ENCODE results near the gene IFNAR1. TPM values are rescaled to one million over a fixed set of nuclear protein-coding genes. Genes with fewer than 3 reads are reported as not detected.

The IFNAR1 gene
- total and polyA plus RNA-seq, 8 donors: 29.2 to 71.3 (median 34.0) TPM

- Histone ChIP-seq H3K4me1 (peaks cover 10 to 38% of the 10 kb centered on the region in 2 donors), H3K27ac (no peak overlapping the region), H3K9me3 (peaks cover 0 to 15% of the 10 kb centered on the region in 2 donors), H3K4me3 (no peak overlapping the region), H3K36me3 (no peaks in the 10 kb centered on the region), H3K27me3 (no peaks in the 10 kb centered on the region)
- TF ChIP-seq, protein P1, sequence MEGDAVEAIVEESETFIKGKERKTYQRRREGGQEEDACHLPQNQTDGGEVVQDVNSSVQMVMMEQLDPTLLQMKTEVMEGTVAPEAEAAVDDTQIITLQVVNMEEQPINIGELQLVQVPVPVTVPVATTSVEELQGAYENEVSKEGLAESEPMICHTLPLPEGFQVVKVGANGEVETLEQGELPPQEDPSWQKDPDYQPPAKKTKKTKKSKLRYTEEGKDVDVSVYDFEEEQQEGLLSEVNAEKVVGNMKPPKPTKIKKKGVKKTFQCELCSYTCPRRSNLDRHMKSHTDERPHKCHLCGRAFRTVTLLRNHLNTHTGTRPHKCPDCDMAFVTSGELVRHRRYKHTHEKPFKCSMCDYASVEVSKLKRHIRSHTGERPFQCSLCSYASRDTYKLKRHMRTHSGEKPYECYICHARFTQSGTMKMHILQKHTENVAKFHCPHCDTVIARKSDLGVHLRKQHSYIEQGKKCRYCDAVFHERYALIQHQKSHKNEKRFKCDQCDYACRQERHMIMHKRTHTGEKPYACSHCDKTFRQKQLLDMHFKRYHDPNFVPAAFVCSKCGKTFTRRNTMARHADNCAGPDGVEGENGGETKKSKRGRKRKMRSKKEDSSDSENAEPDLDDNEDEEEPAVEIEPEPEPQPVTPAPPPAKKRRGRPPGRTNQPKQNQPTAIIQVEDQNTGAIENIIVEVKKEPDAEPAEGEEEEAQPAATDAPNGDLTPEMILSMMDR (IDR thresholded peaks at IDR 0.05): no peak
- DNase-seq (no peak), ATAC-seq (no peak)
- intact Hi-C loops (cut with DNase I): loop anchor here in 1 of 2 donors (10.0 kb wide), 1 partner anchor 168 kb away; no protein-coding TSS in a partner anchor
These were observed 47.8 kb downstream of the IFNAR1 start for GRCh38 chr21:33372582-33372981.

GRCh38 chr21:33373451-33373850 lies 48.7 kb downstream of the IFNAR1 start:
- intact Hi-C loops (cut with DNase I): loop anchor here in 1 of 2 donors (10.0 kb wide), 1 partner anchor 169 kb away; no protein-coding TSS in a partner anchor
- no peak for DNase-seq
- H3K27ac ChIP-seq: peak overlapping the region; percentile 62 to 84
- peaks cover 0 to 7% of the 10 kb centered on the region in 2 donors for H3K9me3 ChIP-seq
- TF ChIP-seq, protein P1 (IDR thresholded peaks at IDR 0.05): no peak
- no peaks in the 10 kb centered on the region for H3K36me3 ChIP-seq
- no peaks in the 10 kb centered on the region for H3K27me3 ChIP-seq
- H3K4me1 ChIP-seq: peaks cover 10 to 32% of the 10 kb centered on the region in 2 donors
- peak; percentile 61 for ATAC-seq
- no peak overlapping the region for H3K4me3 ChIP-seq

- H3K27me3 ChIP-seq: no peaks in the 10 kb centered on the region
- no peak for DNase-seq
- TF ChIP-seq, protein P1 (IDR thresholded peaks at IDR 0.05): no peak
- intact Hi-C loops (cut with DNase I): loop anchor here in 1 of 2 donors (10.0 kb wide), 1 partner anchor 169 kb away; no protein-coding TSS in a partner anchor
- no peaks in the 10 kb centered on the region for H3K36me3 ChIP-seq
- H3K4me3 ChIP-seq: no peak overlapping the region
- peaks cover 10 to 34% of the 10 kb centered on the region in 2 donors for H3K4me1 ChIP-seq
- H3K9me3 ChIP-seq: peaks cover 0 to 4% of the 10 kb centered on the region in 2 donors
- peak; percentile 49 for ATAC-seq
- H3K27ac ChIP-seq: peak overlapping the region; percentile 62 to 84
These were observed 49.3 kb downstream of the IFNAR1 start for GRCh38 chr21:33374080-33374449.

GRCh38 chr21:33374450-33375096 lies 49.8 kb downstream of the IFNAR1 start:
- Histone ChIP-seq H3K27me3 (no peaks in the 10 kb centered on the region), H3K9me3 (peaks cover 0 to 4% of the 10 kb centered on the region in 2 donors), H3K4me1 (peaks cover 11 to 39% of the 10 kb centered on the region in 2 donors), H3K4me3 (no peak overlapping the region), H3K36me3 (no peaks in the 10 kb centered on the region), H3K27ac (peak overlapping the region; percentile 62 to 84)
- intact Hi-C loops (cut with DNase I): loop anchor here in 1 of 2 donors (10.0 kb wide), 1 partner anchor 170 kb away; no protein-coding TSS in a partner anchor
- TF ChIP-seq, protein P1 (IDR thresholded peaks at IDR 0.05): peak; percentile 48 to 57
- DNase-seq: peak in 2 of 4 donors; percentile 43 to 65
- peak; percentile 89 for ATAC-seq

DNA sequence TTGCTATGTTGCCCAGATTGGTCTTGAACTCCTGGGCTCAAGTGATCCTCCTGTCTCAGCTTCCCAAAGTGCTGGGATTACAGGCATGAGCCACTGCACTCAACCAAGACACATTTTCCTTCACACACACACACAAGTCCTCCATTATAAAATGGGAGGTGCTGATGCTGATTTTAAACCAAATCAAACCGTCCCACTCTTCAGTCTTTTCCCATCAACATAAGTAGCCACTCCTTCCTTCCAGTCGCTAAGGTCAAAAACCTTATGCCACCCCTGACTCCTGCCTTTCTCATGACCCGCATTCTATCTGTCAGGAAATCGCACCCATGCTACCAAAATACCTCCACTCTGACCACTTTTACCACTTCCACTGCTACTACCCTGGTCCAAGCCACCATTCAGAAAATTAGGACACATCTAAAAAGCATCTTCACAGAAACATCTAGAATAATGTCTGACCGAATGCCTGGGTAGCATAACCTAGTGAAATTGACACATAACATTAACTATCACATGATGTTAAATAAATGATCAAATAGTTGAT lies 50.4 kb downstream of the IFNAR1 start:
- Histone ChIP-seq H3K27ac (peak overlapping the region; percentile 62 to 84), H3K27me3 (no peaks in the 10 kb centered on the region), H3K9me3 (peaks cover 0 to 2% of the 10 kb centered on the region in 2 donors), H3K36me3 (no peaks in the 10 kb centered on the region), H3K4me1 (peaks cover 17 to 45% of the 10 kb centered on the region in 2 donors), H3K4me3 (no peak overlapping the region)
- ATAC-seq (no peak), DNase-seq (no peak)
- intact Hi-C loops (cut with DNase I): loop anchor here in 1 of 2 donors (10.0 kb wide), 1 partner anchor 170 kb away; no protein-coding TSS in a partner anchor
- TF ChIP-seq, protein P1 (IDR thresholded peaks at IDR 0.05): no peak

Measured in left lung (tissue), 10 donors.